GM19043 (cell line): Measurements from ENCODE around the gene HOXB6.

ENCODE experiments used
- ATAC-seq: cut with Tn5 transposase; IDR thresholded peaks from one replicate; pipeline ENCODE4 v1.9.1; 2021; ENCODE audit warnings: low read depth; ENCODE audit not compliant: unreplicated experiment

Gene HOXB6

GRCh38 chr17:48611213-48611612, 6.4 kb upstream of the HOXB6 start:
- no peak for ATAC-seq

- no peak for ATAC-seq
These were observed 5.8 kb upstream of the HOXB6 start, which contains the start of gene HOXB7 for GRCh38 chr17:48610282-48611211. HOXB7 (minus strand) TSS chr17:48611017; CDS start chr17:48610918, 99 bp downstream.

- no peak for ATAC-seq
These were observed 5.0 kb upstream of the HOXB6 start for GRCh38 chr17:48609759-48610281.

- ATAC-seq = no peak
These were observed 4.2 kb upstream of the HOXB6 start for GRCh38 chr17:48609033-48609432.

- no peak for ATAC-seq
These were observed 3.7 kb upstream of the HOXB6 start for GRCh38 chr17:48608494-48608834.

GRCh38 chr17:48606892-48607614, 2.3 kb upstream of the HOXB6 start:
- ATAC-seq = no peak

GRCh38 chr17:48605991-48606891, 1.5 kb upstream of the HOXB6 start:
- ATAC-seq = no peak

- ATAC-seq = no peak
These were observed 678 bp upstream of the HOXB6 start for GRCh38 chr17:48605409-48605919.

GRCh38 chr17:48603959-48604769, 622 bp downstream of the HOXB6 start:
- no peak for ATAC-seq

- no peak for ATAC-seq
These were observed 3.0 kb downstream of the HOXB6 start for GRCh38 chr17:48601539-48602425.

- no peak for ATAC-seq
These were observed 3.6 kb downstream of the HOXB6 start for GRCh38 chr17:48601207-48601538.

GRCh38 chr17:48600244-48601098, 4.3 kb downstream of the HOXB6 start:
- no peak for ATAC-seq

GRCh38 chr17:48599354-48599753, 5.4 kb downstream of the HOXB6 start:
- no peak for ATAC-seq

GRCh38 chr17:48598736-48599135, 6.0 kb downstream of the HOXB6 start:
- no peak for ATAC-seq

GRCh38 chr17:48597778-48598631, 6.8 kb downstream of the HOXB6 start:
- ATAC-seq = no peak

- no peak for ATAC-seq
These were observed 7.3 kb downstream of the HOXB6 start for GRCh38 chr17:48597528-48597777.
